ENCODE results near the gene BDNF. TPM values are rescaled to one million over a fixed set of nuclear protein-coding genes. Genes with fewer than 3 reads are reported as not detected.
A peak's percentile ranks its signal among the peaks of the same experiment; 100 is the strongest.

Gene BDNF
- polyA plus RNA-seq, 1 donor from 2014 or later, result not detected

DNA sequence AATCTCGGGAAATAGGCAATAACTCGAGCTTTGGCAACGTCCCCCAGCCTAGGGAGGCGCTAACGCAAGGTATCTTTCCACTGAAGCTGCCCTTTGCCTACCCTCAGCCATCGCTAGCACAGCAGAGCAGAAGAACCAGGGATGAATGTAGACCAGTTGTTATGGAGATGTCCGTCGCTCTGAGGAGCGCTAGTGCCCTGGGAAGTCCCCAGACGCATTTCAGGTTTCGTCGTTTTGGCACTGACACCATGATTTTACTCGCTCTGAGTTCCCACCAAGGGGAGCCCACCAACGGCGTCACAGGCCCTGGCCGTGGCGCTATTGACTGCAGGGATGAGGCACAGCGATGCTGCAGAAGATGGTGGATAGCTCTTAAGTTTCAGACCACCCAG is 22.7 kb upstream of the BDNF start:
- Histone ChIP-seq H3K9me2 (ENCODE audit: insufficient read depth, low read length) (no peaks in the 10 kb centered on the region), H3K36me3 (ENCODE audit: insufficient read depth, low read length) (no peaks in the 10 kb centered on the region), H4K20me1 (ENCODE audit: insufficient read depth) (no peaks in the 10 kb centered on the region), H3K27me3 (ENCODE audit: insufficient read depth, low read depth, low read length) (peaks cover 92% of the 10 kb centered on the region), H3K79me2 (replicated peaks; ENCODE audit: insufficient read depth, low read length) (no peaks in the 10 kb centered on the region), H3K4me3 (ENCODE audit: low read length) (peak overlapping the region; percentile 69), H3K9me3 (ENCODE audit: low read length) (no peaks in the 10 kb centered on the region), H3K27ac (ENCODE audit: low read length) (no peak overlapping the region), H3F3A (ENCODE audit: insufficient read depth, low read length, poor library complexity, severe bottlenecking) (peaks cover 5% of the 10 kb centered on the region), H3K9ac (ENCODE audit: low read length) (no peak overlapping the region), H3K4me2 (ENCODE audit: low read length) (peak overlapping the region; percentile 43), H2AFZ (ENCODE audit: low read depth, low read length) (no peak overlapping the region)
- TF ChIP-seq, protein P1, sequence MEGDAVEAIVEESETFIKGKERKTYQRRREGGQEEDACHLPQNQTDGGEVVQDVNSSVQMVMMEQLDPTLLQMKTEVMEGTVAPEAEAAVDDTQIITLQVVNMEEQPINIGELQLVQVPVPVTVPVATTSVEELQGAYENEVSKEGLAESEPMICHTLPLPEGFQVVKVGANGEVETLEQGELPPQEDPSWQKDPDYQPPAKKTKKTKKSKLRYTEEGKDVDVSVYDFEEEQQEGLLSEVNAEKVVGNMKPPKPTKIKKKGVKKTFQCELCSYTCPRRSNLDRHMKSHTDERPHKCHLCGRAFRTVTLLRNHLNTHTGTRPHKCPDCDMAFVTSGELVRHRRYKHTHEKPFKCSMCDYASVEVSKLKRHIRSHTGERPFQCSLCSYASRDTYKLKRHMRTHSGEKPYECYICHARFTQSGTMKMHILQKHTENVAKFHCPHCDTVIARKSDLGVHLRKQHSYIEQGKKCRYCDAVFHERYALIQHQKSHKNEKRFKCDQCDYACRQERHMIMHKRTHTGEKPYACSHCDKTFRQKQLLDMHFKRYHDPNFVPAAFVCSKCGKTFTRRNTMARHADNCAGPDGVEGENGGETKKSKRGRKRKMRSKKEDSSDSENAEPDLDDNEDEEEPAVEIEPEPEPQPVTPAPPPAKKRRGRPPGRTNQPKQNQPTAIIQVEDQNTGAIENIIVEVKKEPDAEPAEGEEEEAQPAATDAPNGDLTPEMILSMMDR (IDR thresholded peaks at IDR 0.05; ENCODE audit: poor library complexity, severe bottlenecking), result peak; percentile 19
- TF ChIP-seq POLR2AphosphoS5 (IDR thresholded peaks at IDR 0.05), result no peak

DNA sequence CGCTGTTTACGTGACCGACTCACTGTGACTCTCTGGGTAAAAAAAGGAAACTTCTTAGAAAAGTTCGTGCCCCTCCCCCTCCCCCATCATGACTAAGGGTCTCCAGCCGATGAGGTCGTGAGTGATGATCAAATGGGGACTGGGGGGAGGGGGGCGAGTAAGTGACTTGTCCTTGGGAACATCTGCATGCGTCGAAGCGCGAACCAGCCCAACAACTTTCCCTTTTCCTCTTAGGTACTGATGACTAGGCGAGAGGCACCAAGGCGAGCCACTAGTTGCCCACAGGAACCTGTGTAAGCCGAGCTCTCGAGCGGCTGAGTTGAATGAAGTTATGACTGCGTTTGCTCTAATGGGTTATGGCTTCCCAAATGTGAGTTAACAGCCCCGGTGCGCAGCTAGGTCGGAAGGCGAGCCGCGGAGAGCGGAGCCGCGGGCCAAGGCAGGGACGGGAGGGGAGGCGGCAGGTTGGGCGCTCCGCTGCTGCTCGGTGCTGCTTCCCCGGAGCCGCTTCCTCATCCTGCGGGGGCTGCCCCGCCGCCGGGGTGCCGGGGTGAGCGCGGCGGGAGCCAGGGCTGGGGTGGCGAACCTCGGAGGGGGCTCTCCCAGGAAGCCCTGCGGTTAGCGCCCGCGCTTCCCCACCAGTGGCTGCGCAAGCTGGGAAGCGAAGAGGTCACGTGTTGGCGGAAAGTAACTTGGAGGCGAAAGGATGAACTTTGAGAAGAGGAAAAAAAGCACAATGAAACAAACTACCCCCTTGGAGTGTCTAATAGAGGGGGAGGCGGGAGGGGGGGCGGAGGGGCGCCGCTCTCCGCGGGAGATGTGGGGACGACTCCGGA is 22.1 kb upstream of the BDNF start:
- H3K27me3 ChIP-seq (ENCODE audit: insufficient read depth, low read depth, low read length), result peaks cover 90% of the 10 kb centered on the region
- H3K9me3 ChIP-seq (ENCODE audit: low read length), result no peaks in the 10 kb centered on the region
- no peaks in the 10 kb centered on the region for H4K20me1 ChIP-seq (ENCODE audit: insufficient read depth)
- no peaks in the 10 kb centered on the region for H3K79me2 ChIP-seq (replicated peaks; ENCODE audit: insufficient read depth, low read length)
- H3K4me2 ChIP-seq (ENCODE audit: low read length), result peak overlapping the region; percentile 43
- H3K9ac ChIP-seq (ENCODE audit: low read length), result no peak overlapping the region
- H2AFZ ChIP-seq (ENCODE audit: low read depth, low read length), result no peak overlapping the region
- H3K9me2 ChIP-seq (ENCODE audit: insufficient read depth, low read length), result no peaks in the 10 kb centered on the region
- peaks cover 9% of the 10 kb centered on the region for H3F3A ChIP-seq (ENCODE audit: insufficient read depth, low read length, poor library complexity, severe bottlenecking)
- peak overlapping the region; percentile 69 for H3K4me3 ChIP-seq (ENCODE audit: low read length)
- peak; percentile 70 for TF ChIP-seq EZH2 (IDR thresholded peaks at IDR 0.05; ENCODE audit: borderline replicate concordance, insufficient read depth, low read length, poor library complexity, severe bottlenecking)
- TF ChIP-seq, protein P2, sequence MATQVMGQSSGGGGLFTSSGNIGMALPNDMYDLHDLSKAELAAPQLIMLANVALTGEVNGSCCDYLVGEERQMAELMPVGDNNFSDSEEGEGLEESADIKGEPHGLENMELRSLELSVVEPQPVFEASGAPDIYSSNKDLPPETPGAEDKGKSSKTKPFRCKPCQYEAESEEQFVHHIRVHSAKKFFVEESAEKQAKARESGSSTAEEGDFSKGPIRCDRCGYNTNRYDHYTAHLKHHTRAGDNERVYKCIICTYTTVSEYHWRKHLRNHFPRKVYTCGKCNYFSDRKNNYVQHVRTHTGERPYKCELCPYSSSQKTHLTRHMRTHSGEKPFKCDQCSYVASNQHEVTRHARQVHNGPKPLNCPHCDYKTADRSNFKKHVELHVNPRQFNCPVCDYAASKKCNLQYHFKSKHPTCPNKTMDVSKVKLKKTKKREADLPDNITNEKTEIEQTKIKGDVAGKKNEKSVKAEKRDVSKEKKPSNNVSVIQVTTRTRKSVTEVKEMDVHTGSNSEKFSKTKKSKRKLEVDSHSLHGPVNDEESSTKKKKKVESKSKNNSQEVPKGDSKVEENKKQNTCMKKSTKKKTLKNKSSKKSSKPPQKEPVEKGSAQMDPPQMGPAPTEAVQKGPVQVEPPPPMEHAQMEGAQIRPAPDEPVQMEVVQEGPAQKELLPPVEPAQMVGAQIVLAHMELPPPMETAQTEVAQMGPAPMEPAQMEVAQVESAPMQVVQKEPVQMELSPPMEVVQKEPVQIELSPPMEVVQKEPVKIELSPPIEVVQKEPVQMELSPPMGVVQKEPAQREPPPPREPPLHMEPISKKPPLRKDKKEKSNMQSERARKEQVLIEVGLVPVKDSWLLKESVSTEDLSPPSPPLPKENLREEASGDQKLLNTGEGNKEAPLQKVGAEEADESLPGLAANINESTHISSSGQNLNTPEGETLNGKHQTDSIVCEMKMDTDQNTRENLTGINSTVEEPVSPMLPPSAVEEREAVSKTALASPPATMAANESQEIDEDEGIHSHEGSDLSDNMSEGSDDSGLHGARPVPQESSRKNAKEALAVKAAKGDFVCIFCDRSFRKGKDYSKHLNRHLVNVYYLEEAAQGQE (IDR thresholded peaks at IDR 0.05; ENCODE audit: borderline replicate concordance), result no peak
- TF ChIP-seq RAD21 (conservative IDR thresholded peaks at IDR 0.05), result no peak
- H3K36me3 ChIP-seq (ENCODE audit: insufficient read depth, low read length), result no peaks in the 10 kb centered on the region
- no peak overlapping the region for H3K27ac ChIP-seq (ENCODE audit: low read length)

DNA sequence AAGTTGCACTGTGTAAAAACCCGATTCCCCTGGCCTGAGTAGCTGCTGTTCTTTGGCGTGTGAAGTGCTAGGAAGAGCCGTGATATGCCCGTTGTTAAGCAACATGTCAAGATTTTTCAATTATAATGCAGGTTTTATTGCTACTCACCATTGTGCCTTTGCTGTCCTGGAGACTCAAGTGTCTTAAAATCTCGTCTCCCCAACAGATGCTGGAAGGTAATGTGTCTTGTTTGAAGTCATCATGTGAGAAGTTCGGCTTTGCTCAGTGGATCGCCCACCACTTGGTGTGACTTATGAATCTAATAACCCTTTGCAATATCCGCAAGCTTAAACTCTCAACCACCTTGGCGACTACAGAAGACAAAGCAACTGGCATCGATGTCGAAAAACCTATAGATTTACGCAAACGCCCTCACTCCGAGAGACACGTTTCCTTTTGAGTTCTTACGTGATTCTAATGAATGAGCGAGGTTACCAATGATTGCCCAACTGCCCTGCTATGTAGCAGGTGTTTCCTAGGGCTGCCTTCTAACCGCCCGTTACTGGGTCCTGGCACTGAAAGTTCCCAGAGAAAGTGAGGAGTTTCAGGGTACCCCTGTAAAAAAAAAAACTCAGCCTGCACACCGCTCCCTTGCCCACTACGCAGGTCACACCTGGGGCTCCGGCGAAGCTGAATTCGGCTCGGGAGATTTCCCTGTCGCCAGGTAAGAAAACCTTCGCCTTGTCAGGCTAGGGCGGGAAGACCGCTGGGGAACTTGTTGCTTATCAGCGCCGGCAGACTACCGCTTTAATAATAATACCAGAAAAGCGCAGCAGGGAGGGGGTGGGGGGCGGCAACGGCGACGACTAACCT is 21.2 kb upstream of the BDNF start:
- H3K9ac ChIP-seq (ENCODE audit: low read length), result no peak overlapping the region
- H3K9me2 ChIP-seq (ENCODE audit: insufficient read depth, low read length), result no peaks in the 10 kb centered on the region
- no peaks in the 10 kb centered on the region for H4K20me1 ChIP-seq (ENCODE audit: insufficient read depth)
- H3K4me3 ChIP-seq (ENCODE audit: low read length), result peak overlapping the region; percentile 69
- no peak overlapping the region for H3K4me2 ChIP-seq (ENCODE audit: low read length)
- no peak overlapping the region for H3K27ac ChIP-seq (ENCODE audit: low read length)
- H3K27me3 ChIP-seq (ENCODE audit: insufficient read depth, low read depth, low read length), result peaks cover 86% of the 10 kb centered on the region
- no peaks in the 10 kb centered on the region for H3K36me3 ChIP-seq (ENCODE audit: insufficient read depth, low read length)
- H3K79me2 ChIP-seq (replicated peaks; ENCODE audit: insufficient read depth, low read length), result no peaks in the 10 kb centered on the region
- TF ChIP-seq POLR2AphosphoS5 (IDR thresholded peaks at IDR 0.05) (peak; percentile 38), SMC3 (conservative IDR thresholded peaks at IDR 0.05; ENCODE audit: poor library complexity) (no peak)
- no peak overlapping the region for H2AFZ ChIP-seq (ENCODE audit: low read depth, low read length)
- H3K9me3 ChIP-seq (ENCODE audit: low read length), result no peaks in the 10 kb centered on the region
- peaks cover 13% of the 10 kb centered on the region for H3F3A ChIP-seq (ENCODE audit: insufficient read depth, low read length, poor library complexity, severe bottlenecking)

All from neural cell (in vitro differentiated cells).